ENCODE measurements around the gene ZRSR2. TPM values are rescaled to one million over a fixed set of nuclear protein-coding genes. Genes with fewer than 3 reads are reported as not detected.
A peak's percentile ranks its signal among the peaks of the same experiment; 100 is the strongest.

ZRSR2 gene
- total RNA-seq, 4 donors from 2014 or later: 8.3 to 12.0 (median 11.0) TPM

DNA sequence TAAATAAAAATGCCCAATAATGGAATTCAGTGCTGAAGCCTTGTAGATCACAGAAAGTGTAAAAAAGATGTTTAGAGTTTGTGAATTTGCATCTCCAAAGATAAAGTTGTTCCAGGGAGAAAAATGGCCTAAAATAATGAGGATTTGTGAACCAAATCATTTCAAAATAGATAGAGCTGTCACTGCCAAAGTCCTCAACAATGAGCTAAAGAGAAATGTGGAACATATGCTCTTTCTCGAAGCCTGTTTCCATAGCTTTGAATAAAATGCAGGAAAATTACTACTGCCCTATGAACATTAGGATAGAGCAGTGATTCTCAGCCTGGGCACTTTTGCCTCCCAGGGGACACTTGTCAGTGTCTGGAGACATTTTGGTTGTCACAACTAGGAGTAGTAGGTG lies 67.8 kb downstream of the ZRSR2 start:
- Histone ChIP-seq H3K27me3 (no peaks in the 10 kb centered on the region), H3K4me3 (no peak overlapping the region), H3K27ac (no peak overlapping the region), H3K36me3 (no peaks in the 10 kb centered on the region), H3K4me1 (peaks cover 0 to 14% (median 0%) of the 10 kb centered on the region in 3 donors), H3K9me3 (no peaks in the 10 kb centered on the region)
- TF ChIP-seq POLR2AphosphoS5 (IDR thresholded peaks at IDR 0.05): no peak
- no peak for TF ChIP-seq POLR2A (IDR thresholded peaks at IDR 0.05)
- TF ChIP-seq, protein P1, sequence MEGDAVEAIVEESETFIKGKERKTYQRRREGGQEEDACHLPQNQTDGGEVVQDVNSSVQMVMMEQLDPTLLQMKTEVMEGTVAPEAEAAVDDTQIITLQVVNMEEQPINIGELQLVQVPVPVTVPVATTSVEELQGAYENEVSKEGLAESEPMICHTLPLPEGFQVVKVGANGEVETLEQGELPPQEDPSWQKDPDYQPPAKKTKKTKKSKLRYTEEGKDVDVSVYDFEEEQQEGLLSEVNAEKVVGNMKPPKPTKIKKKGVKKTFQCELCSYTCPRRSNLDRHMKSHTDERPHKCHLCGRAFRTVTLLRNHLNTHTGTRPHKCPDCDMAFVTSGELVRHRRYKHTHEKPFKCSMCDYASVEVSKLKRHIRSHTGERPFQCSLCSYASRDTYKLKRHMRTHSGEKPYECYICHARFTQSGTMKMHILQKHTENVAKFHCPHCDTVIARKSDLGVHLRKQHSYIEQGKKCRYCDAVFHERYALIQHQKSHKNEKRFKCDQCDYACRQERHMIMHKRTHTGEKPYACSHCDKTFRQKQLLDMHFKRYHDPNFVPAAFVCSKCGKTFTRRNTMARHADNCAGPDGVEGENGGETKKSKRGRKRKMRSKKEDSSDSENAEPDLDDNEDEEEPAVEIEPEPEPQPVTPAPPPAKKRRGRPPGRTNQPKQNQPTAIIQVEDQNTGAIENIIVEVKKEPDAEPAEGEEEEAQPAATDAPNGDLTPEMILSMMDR (IDR thresholded peaks at IDR 0.05): no peak
- no peak for TF ChIP-seq EP300 (IDR thresholded peaks at IDR 0.05)
- ATAC-seq: no peak
- 60 to 82% methylated on average over 1 of the region's 1 CpG for WGBS, 2 donors (ENCODE audit: low coverage in 1 of 2)

DNA sequence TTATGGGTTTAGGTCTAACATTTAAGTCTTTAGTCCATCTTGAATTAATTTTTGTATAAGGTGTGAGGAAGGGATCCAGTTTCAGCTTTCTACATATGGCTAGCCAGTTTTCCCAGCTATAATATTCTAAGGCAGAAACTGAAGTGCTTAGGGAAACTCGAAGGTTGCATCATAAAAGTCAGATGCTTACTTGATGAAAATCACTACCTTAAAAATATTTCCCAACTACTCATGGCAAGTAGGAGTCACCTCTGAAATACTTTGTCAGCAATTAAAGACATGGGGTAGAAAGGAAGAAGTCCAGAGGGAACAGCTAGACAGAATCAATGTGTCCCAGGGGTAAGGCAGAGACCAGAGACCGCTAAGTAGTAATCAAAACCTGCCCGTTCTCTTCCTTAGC lies 70.6 kb downstream of the ZRSR2 start:
- TF ChIP-seq, protein P1 (IDR thresholded peaks at IDR 0.05): no peak
- no peak for TF ChIP-seq EP300 (IDR thresholded peaks at IDR 0.05)

DNA sequence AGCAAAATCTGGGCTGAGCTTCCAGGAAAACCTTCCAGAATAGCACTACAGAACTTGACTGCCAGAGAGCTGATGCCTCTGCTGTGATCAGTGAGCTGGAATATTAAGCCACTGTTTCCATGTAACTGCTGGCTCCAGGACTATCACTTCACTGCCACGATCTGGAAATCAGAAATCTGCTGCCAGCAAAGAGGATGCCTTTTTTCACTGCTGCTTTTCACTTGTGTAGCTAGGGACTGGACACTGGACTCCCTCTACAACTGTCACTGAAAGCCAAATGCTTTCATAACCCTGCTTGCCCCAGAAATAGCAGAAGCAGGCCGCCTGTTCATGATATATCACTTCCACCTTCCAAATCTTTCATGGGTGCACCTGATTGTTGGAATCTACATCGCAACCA lies 73.7 kb downstream of the ZRSR2 start:
- Histone ChIP-seq H3K4me1 (peaks cover 0 to 13% (median 0%) of the 10 kb centered on the region in 3 donors), H3K27me3 (no peaks in the 10 kb centered on the region), H3K27ac (peak overlapping the region in 1 of 4 donors; percentile 20), H3K9me3 (no peaks in the 10 kb centered on the region), H3K36me3 (no peaks in the 10 kb centered on the region), H3K4me3 (no peak overlapping the region)
- 39% methylated on average over 3 of the region's 3 CpGs; no CpG with 5 or more reads in 1 of the 2 donors for WGBS, 2 donors (ENCODE audit: low coverage in 1 of 2)
- TF ChIP-seq, protein P1 (IDR thresholded peaks at IDR 0.05): no peak
- TF ChIP-seq POLR2A (IDR thresholded peaks at IDR 0.05) (no peak), EP300 (IDR thresholded peaks at IDR 0.05) (no peak), POLR2AphosphoS5 (IDR thresholded peaks at IDR 0.05) (no peak)
- ATAC-seq: peak; percentile 19

More for the DNA sequence above, 70.6 kb downstream of the ZRSR2 start:
- ATAC-seq: no peak
- no peaks in the 10 kb centered on the region for H3K36me3 ChIP-seq
- H3K9me3 ChIP-seq: no peaks in the 10 kb centered on the region
- no peak overlapping the region for H3K4me3 ChIP-seq
- 93 to 100% methylated on average over 1 to 3 of the region's 3 CpGs for WGBS, 2 donors (ENCODE audit: low coverage in 1 of 2)
- H3K27ac ChIP-seq: no peak overlapping the region
- peaks cover 0 to 23% (median 0%) of the 10 kb centered on the region in 3 donors for H3K4me1 ChIP-seq
- H3K27me3 ChIP-seq: no peaks in the 10 kb centered on the region

DNA sequence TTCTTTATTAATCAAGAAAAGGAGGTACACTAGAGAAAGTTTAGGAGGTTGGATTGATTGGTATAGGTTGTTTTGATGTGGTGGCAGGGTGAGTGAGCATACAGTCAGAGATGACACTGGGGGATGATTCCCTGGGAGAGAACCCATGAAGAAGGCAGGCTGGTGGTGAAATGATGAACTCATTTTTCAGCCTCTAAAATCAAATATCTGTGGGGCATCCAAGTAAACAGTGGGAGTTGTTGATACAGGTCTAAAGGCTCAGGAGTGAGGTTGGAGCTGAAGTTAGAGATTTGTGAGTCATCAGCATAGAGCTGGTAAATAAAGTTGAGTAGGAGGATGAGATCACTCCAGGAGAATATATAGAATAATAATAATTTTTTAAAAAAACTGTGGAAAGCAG lies 74.3 kb downstream of the ZRSR2 start:
- H3K9me3 ChIP-seq: no peaks in the 10 kb centered on the region
- no peak overlapping the region for H3K27ac ChIP-seq
- no peaks in the 10 kb centered on the region for H3K36me3 ChIP-seq
- H3K4me1 ChIP-seq: peaks cover 0 to 13% (median 0%) of the 10 kb centered on the region in 3 donors
- ATAC-seq: no peak
- no peak overlapping the region for H3K4me3 ChIP-seq
- no peaks in the 10 kb centered on the region for H3K27me3 ChIP-seq
- TF ChIP-seq POLR2AphosphoS5 (IDR thresholded peaks at IDR 0.05): no peak
- TF ChIP-seq EP300 (IDR thresholded peaks at IDR 0.05): no peak
- TF ChIP-seq, protein P1 (IDR thresholded peaks at IDR 0.05): no peak
- no peak for TF ChIP-seq POLR2A (IDR thresholded peaks at IDR 0.05)

DNA sequence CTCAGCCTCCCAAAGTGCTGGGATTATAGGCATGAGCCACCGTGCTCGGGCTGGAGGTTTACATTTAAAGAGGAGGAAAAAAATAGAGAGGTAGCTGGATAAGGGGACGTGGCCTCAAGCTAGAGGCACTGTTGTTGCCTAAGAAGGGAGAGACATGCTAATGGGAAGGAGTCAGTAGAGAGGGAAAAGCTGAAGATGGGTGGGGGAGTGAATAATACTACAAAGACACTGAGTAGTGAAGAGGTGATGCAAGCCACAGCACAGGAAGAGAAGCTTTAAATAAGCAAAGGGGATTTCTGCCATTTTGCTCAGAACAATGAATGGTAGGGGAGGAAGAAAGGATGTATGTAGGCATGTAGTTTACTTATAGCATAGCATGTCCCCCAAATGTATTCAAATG lies 75.9 kb downstream of the ZRSR2 start:
- 60 to 67% methylated on average over 1 to 3 of the region's 3 CpGs for WGBS, 2 donors (ENCODE audit: low coverage in 1 of 2)
- no peak overlapping the region for H3K27ac ChIP-seq

More for the DNA sequence above, 75.9 kb downstream of the ZRSR2 start:
- Histone ChIP-seq H3K4me3 (no peak overlapping the region), H3K27me3 (no peaks in the 10 kb centered on the region), H3K9me3 (no peaks in the 10 kb centered on the region), H3K4me1 (peaks cover 0 to 13% (median 0%) of the 10 kb centered on the region in 3 donors), H3K36me3 (no peaks in the 10 kb centered on the region)
- no peak for ATAC-seq
- TF ChIP-seq EP300 (IDR thresholded peaks at IDR 0.05): no peak
- TF ChIP-seq, protein P1 (IDR thresholded peaks at IDR 0.05): no peak
